Activated CD4-positive, alpha-beta T cell treated with anti-CD3 and anti-CD28 coated beads for 36 hours (primary cell): ENCODE results near the gene CNOT9. TPM values are rescaled to one million over a fixed set of nuclear protein-coding genes. Genes with fewer than 3 reads are reported as not detected.
"Not testable (repeated sequence)": the region's sequence is repeated elsewhere in the genome, so short reads cannot be mapped to it uniquely, and the experiment has no call there.

Experiments
- ATAC-seq: fragments of 200-7000 bp; cut with Tn5 transposase; one replicate; pipeline ENCODE4 v1.10.0; 2021; ENCODE audit warnings: mild to moderate bottlenecking, moderate library complexity
- CTCF ChIA-PET: fragments of 350-600 bp; sonication (Branson Sonifier 250); formaldehyde crosslinking; loops from one replicate; lab custom pipeline; 2021; ENCODE audit warnings: antibody characterized with exemption; lab: Charles Lee
- POLR2A ChIA-PET: fragments of 350-600 bp; sonication (Branson Sonifier 250); formaldehyde crosslinking; loops from one replicate; lab custom pipeline; 2021; ENCODE audit warnings: antibody characterized with exemption, inconsistent platforms; lab: Charles Lee
- DNase-seq: peaks from one replicate; pipeline ENCODE4 v3.0.0-alpha.2; 2020
- H3K27ac Mint-ChIP-seq: one replicate; pipeline ENCODE4 v1.8.0; 2021; ENCODE audit warnings: mixed read lengths
- H3K27me3 Mint-ChIP-seq: one replicate; pipeline ENCODE4 v1.8.0; 2021; ENCODE audit warnings: mixed read lengths
- H3K36me3 Mint-ChIP-seq: one replicate; pipeline ENCODE4 v1.8.0; 2021; ENCODE audit warnings: low read depth, mixed read lengths
- H3K4me1 Mint-ChIP-seq: one replicate; pipeline ENCODE4 v1.8.0; 2021; ENCODE audit warnings: mixed read lengths
- H3K4me3 Mint-ChIP-seq: one replicate; pipeline ENCODE4 v1.8.0; 2021; ENCODE audit warnings: mild to moderate bottlenecking, moderate library complexity, mixed read lengths
- H3K9me3 Mint-ChIP-seq: one replicate; pipeline ENCODE4 v1.8.0; 2021; ENCODE audit warnings: low read depth, mixed read lengths
- intact Hi-C, 2 experiments: fragments of 100-400 bp; cut with DNase I in 1 of 2; cut with micrococcal nuclease in 1 of 2; formaldehyde crosslinking; loops; one replicate each; pipeline versions ENCODE4 v1.14.2 to v1.15.1; 2022 to 2024; cut with DNase I, micrococcal nuclease
- total RNA-seq, 2 experiments: library from RNA; stranded (reverse); gene quantifications; one replicate each; pipeline ENCODE4 v1.2.3, GENCODE V29; 2021

Gene CNOT9, protein sequence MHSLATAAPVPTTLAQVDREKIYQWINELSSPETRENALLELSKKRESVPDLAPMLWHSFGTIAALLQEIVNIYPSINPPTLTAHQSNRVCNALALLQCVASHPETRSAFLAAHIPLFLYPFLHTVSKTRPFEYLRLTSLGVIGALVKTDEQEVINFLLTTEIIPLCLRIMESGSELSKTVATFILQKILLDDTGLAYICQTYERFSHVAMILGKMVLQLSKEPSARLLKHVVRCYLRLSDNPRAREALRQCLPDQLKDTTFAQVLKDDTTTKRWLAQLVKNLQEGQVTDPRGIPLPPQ
- total RNA-seq, result 100 to 1,000 TPM; 100 to 105 TPM

DNA sequence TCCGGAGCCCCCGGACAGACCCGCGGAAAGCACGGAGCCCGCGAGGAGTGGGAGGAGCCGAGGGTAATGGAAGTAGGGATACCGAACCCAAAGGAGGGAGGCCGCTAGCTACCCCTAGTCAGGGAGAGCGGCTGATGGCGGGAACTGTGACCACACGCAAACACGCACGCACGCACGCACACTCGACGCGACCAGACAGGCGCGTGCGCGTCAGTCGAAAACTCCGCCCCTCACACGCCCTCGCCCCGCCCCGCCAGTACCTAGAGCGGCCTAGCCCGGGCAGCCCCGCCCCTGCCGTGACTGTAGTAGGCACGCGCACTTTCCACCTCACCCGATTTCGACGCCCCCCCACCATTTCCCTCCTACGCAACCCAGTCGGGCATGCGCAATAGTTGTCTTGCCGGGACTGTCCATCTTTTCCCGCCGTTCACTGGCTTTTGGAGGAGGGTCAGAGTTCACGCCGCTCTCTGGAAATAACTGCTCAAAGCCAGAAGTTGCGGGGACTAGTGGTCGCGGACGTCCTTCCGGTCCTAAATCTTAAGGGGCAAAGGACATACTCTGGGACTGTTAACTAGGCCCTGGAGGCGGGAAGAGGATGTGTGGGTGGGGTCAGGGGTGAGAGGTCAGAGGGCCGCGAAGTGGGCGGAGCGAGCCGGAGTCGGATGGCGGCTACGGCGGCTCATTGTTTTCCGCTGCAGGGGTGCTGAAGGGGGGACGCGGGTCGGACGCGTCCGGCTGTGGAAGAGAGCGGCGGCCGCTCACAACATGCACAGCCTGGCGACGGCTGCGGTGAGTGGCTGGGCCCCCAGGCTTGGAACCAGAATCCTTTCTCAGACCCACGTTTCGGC, at the start of gene CNOT9, which contains the start of gene USP37:
Gene CNOT9, plus strand, starts transcription at position 650 of the 848 bp plus-strand sequence. Its CDS starts 116 bp downstream, at position 766.
Gene USP37, minus strand, starts transcription at position 162 of the 848 bp plus-strand sequence. CDS start 9,698 bp downstream, outside the sequence.
- Mint-ChIP-seq H3K4me1 (peaks cover 58% of the 10 kb centered on the region), H3K36me3 (peaks cover 67% of the 10 kb centered on the region), H3K27me3 (no peaks in the 10 kb centered on the region), H3K27ac (peak within 1 kb of the TSS; percentile 100), H3K4me3 (peak within 1 kb of the TSS; percentile 96), H3K9me3 (no peaks in the 10 kb centered on the region)
- intact Hi-C loops, result loop anchor here (1.0 to 5.0 kb wide), 23 partner anchors 14 to 974 kb away; partner anchors contain the start of genes AAMP (in 2 of the 2), BCS1L (in 2 of the 2), PNKD (in 2 of the 2) and ZNF142 (in 2 of the 2)
- DNase-seq, result peak; percentile 100
- CTCF ChIA-PET, result interaction anchor here (0.6 to 1.3 kb wide), 3 partner anchors 11 to 725 kb away, joined by 3 to 5 read pairs (median 4); partner anchors contain the start of genes BCS1L and ZNF142
- peak; percentile 92 for ATAC-seq
- POLR2A ChIA-PET, result interaction anchor here (0.5 to 0.6 kb wide), 2 partner anchors 342 to 356 kb away, joined by 4 to 5 read pairs; no protein-coding TSS in a partner anchor

DNA sequence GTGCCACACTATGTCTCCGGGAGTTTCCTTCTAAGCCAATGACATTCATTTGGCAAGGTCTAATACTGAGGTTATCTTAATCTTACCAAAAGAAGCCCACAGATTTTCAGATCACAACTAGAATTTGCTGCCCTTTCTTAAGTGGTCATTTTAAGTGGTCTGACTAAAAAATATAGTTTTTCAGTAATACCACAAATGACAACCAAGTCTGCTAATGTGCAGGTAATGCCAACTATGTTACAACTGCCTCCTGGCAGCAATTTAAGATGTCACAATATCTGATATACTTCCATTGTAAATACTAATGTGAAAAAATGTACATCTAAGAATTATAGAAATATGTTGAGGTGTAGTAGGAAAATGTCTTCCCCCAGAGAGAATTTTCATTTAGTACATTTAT, 49.8 kb upstream of the CNOT9 start:
- ChIA-PET CTCF (no interaction called here), POLR2A (no interaction called here)
- intact Hi-C loops, result loop anchor here in 1 of 2 experiments (5.0 kb wide), 1 partner anchor 48 kb away; the partner anchor contains the start of genes CNOT9 and USP37
- peaks cover 30% of the 10 kb centered on the region for H3K4me1 Mint-ChIP-seq
- no peak for ATAC-seq
- no peak overlapping the region for H3K27ac Mint-ChIP-seq
- H3K4me3 Mint-ChIP-seq, result no peak overlapping the region
- peaks cover 38% of the 10 kb centered on the region for H3K36me3 Mint-ChIP-seq
- DNase-seq, result no peak
- no peaks in the 10 kb centered on the region for H3K27me3 Mint-ChIP-seq
- H3K9me3 Mint-ChIP-seq, result no peaks in the 10 kb centered on the region

DNA sequence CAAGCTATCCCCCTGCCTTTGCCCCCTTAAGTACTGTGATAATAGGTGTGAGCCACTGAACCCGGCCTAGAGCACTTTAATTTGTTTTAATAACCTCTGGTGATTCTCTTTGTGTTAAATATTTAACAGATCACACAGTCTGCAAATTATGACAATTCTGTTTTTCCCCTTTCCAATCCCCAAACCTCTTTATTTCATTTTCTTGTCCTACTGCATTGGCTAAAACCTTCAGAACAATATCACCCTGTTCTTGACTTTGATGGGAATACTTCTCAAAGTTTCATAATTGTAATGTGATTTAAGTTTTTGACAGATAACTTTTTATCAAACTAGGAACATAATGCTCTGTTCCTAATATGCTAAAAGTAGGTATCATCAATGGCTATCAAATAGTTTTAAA, 45.0 kb upstream of the CNOT9 start:
- CTCF ChIA-PET, result no interaction called here

DNA sequence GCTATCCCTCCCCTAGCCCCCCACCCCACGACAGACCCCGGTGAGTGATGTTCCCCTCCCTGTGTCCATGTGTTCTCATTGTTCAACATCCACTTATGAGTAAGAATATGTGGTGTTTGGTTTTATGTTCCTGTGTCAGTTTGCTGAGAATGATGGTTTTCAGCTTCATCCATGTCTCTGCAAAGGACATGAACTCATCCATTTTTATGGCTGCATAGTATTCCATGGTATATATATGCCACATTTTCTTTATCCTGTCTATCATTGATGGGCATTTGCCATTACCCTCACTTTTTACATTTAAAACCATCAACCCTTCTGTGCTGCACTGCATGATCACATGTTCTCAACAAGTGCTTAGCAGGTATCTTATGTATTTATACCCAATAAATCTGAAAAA, 40.2 kb upstream of the CNOT9 start:
- H3K36me3 Mint-ChIP-seq, result peaks cover 78% of the 10 kb centered on the region
- H3K27me3 Mint-ChIP-seq, H3K4me3 Mint-ChIP-seq, H3K27ac Mint-ChIP-seq, DNase-seq, ATAC-seq, POLR2A ChIA-PET, CTCF ChIA-PET, H3K9me3 Mint-ChIP-seq, H3K4me1 Mint-ChIP-seq, intact Hi-C loops: not testable (repeated sequence)

More for the DNA sequence above, 45.0 kb upstream of the CNOT9 start:
- H3K9me3 Mint-ChIP-seq, result no peaks in the 10 kb centered on the region
- no peak overlapping the region for H3K4me3 Mint-ChIP-seq
- H3K27me3 Mint-ChIP-seq, result no peaks in the 10 kb centered on the region
- intact Hi-C loops, result no loop called here
- POLR2A ChIA-PET, result no interaction called here
- H3K36me3 Mint-ChIP-seq, result peaks cover 55% of the 10 kb centered on the region
- DNase-seq (no peak), ATAC-seq (no peak)
- H3K4me1 Mint-ChIP-seq, result peaks cover 9% of the 10 kb centered on the region
- no peak overlapping the region for H3K27ac Mint-ChIP-seq

DNA sequence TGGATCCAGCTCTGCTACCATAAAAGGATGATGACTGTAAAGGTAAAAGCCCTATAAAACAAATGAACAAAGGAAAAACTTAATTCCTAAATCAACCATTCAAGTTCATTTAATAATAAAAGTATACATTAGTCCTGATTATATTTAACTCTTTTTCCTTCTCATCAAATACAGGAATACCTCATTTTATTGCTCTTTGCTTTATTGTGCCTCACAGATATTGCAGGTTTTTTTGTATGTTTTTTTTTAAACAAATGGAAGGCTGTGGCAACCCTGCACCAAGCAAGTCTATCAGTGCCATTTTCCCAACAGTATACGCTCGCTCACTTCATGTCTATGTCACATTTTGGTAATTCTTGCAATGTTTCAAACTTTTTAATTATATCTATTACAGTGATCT, 38.6 kb upstream of the CNOT9 start:
- peaks cover 71% of the 10 kb centered on the region for H3K36me3 Mint-ChIP-seq

DNA sequence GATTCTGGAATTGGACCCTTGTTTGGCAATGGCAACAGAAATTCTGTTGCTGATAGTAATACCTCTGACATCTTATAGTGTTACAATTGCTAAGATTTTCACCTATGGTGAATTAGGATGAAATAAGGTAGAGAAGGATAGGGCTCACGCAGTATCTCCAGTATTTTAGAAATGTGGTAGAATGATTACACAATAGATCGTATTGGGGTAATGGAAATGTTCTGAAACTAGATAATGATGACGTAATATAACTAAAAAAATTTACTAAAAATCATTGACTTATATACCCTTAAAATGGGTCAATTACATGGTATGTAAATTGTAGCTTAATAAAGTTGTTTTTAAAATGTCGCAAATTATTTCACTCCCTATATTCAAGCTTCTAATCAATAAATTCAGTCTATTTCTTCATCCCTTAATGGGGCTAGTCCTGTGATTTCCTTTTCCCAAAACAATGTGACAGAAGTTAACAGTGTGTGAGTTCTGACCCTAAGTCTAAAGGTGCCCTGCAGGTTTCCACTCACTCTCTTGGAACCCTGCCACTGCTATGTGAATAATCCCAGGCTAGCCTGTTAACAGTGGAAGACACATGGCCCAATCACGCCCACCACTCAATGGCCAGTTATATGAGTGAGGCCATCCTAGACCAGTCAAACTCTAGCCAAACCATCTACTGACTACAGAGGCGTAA, 31.7 kb upstream of the CNOT9 start:
- no peak for ATAC-seq
- Mint-ChIP-seq H3K9me3 (no peaks in the 10 kb centered on the region), H3K4me1 (no peaks in the 10 kb centered on the region), H3K27me3 (no peaks in the 10 kb centered on the region), H3K36me3 (peaks cover 55% of the 10 kb centered on the region), H3K4me3 (no peak overlapping the region), H3K27ac (no peak overlapping the region)
- intact Hi-C loops, result no loop called here
- CTCF ChIA-PET, result no interaction called here
- POLR2A ChIA-PET, result no interaction called here
- DNase-seq, result no peak

More for the DNA sequence above, 38.6 kb upstream of the CNOT9 start:
- H3K4me1 Mint-ChIP-seq, result no peaks in the 10 kb centered on the region
- no peak for ATAC-seq
- H3K4me3 Mint-ChIP-seq, result no peak overlapping the region
- no peaks in the 10 kb centered on the region for H3K27me3 Mint-ChIP-seq
- ChIA-PET POLR2A (no interaction called here), CTCF (interaction anchor here (0.9 to 1.1 kb wide), 2 partner anchors 8 to 259 kb away, joined by 3 read pairs; no protein-coding TSS in a partner anchor)
- intact Hi-C loops, result no loop called here
- no peak for DNase-seq
- H3K9me3 Mint-ChIP-seq, result no peaks in the 10 kb centered on the region
- H3K27ac Mint-ChIP-seq, result no peak overlapping the region

DNA sequence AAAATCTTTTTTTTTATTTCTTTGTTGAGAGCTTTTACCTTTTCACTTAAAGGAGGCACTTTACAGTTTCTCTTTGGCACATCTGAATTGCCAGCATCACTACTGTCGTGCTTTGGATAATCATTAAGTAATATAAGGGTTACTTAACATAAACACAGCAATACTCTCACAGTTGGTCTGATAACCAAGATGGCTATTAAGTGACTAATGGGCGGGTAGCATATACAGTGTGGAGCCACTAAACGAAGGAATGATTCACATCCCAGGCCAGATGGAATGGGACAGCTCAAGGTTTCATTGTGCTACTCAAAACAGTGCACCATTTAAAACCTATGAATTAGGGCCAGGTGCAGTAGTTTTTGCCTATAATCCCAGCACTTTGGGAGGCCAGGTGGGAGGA, 28.6 kb upstream of the CNOT9 start:
- H3K27ac Mint-ChIP-seq, result no peak overlapping the region
- no peaks in the 10 kb centered on the region for H3K27me3 Mint-ChIP-seq
- ATAC-seq (no peak), DNase-seq (no peak)
- peaks cover 52% of the 10 kb centered on the region for H3K36me3 Mint-ChIP-seq
- CTCF ChIA-PET, result no interaction called here
- H3K4me1 Mint-ChIP-seq, result no peaks in the 10 kb centered on the region
- H3K4me3 Mint-ChIP-seq, result no peak overlapping the region
- POLR2A ChIA-PET, result no interaction called here
- no peaks in the 10 kb centered on the region for H3K9me3 Mint-ChIP-seq
- intact Hi-C loops, result no loop called here

DNA sequence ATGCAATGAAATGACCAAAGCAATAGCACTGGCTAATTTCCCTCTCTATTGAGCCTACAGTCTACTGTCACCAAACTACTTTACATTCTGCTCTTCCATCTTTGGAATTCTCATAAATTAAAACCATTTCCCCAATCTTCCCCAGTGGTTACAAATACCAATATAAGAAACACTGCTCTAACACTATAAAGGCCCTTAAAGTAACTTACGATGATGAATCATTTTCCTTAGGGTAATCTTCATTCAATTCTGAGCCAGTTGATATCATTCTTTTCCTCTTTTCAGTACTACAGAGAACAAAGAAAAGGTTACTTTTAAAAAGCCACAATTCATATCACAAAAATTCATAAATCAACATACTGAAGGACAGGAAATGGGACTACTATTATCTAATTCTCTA, 22.6 kb upstream of the CNOT9 start:
- ATAC-seq (no peak), DNase-seq (no peak)
- H3K27me3 Mint-ChIP-seq, result no peaks in the 10 kb centered on the region
- H3K27ac Mint-ChIP-seq, result no peak overlapping the region
- H3K36me3 Mint-ChIP-seq, result peaks cover 59% of the 10 kb centered on the region
- H3K4me3 Mint-ChIP-seq, result no peak overlapping the region
- ChIA-PET POLR2A (no interaction called here), CTCF (no interaction called here)
- intact Hi-C loops, result no loop called here
- no peaks in the 10 kb centered on the region for H3K9me3 Mint-ChIP-seq
- H3K4me1 Mint-ChIP-seq, result peaks cover 2% of the 10 kb centered on the region

DNA sequence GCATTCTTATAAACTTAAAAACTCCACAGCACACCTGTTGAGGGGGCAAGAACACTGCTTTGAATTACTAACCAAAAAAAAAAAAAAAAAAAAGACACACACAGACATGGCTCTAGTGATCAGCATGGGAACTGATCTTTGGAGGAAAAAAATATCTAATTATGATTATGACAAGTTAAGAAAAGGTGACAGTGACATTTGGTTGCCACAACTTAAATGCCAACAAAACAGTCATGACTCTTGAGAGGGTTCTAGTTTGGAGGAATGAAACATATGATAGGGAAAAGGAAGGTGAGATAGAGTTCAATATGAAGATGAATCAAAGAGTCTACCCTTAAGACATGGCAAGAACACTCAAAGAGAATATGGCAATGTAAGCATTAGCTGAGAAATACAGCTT, 21.1 kb upstream of the CNOT9 start:
- no peaks in the 10 kb centered on the region for H3K9me3 Mint-ChIP-seq
- H3K4me1 Mint-ChIP-seq, result peaks cover 2% of the 10 kb centered on the region
- H3K27ac Mint-ChIP-seq, result no peak overlapping the region
- CTCF ChIA-PET, result interaction anchor here (0.7 kb wide), 1 partner anchor 9 kb away, joined by 3 read pairs; no protein-coding TSS in a partner anchor
- H3K36me3 Mint-ChIP-seq, result peaks cover 59% of the 10 kb centered on the region
- ATAC-seq (peak; percentile 36), DNase-seq (no peak)
- POLR2A ChIA-PET, result no interaction called here
- H3K4me3 Mint-ChIP-seq, result no peak overlapping the region
- no peaks in the 10 kb centered on the region for H3K27me3 Mint-ChIP-seq
- intact Hi-C loops, result no loop called here

DNA sequence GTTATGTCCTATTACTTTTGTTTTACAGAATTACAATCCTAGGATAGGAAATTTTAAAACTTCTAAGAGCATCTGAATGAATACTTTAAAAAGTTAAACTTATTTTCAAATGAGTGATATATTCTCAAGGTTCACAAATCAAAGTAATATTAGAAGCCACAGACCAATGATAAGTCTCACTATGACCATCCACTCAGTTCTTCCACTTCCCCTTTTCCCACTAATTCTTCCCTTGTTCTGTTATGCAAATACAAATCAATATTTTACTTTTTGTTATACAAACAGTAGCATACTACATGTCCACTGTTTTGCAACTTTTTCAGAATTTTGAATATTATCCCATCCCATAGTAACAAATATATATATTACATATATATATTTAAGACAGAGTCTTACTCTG, 20.7 kb upstream of the CNOT9 start:
- H3K36me3 Mint-ChIP-seq, result peaks cover 58% of the 10 kb centered on the region
- H3K9me3 Mint-ChIP-seq, result no peaks in the 10 kb centered on the region
- H3K4me3 Mint-ChIP-seq, result no peak overlapping the region
- no peak for ATAC-seq
- intact Hi-C loops, result no loop called here
- POLR2A ChIA-PET, result no interaction called here
- H3K27me3 Mint-ChIP-seq, result no peaks in the 10 kb centered on the region
- H3K27ac Mint-ChIP-seq, result no peak overlapping the region
- no peak for DNase-seq
- CTCF ChIA-PET, result interaction anchor here (0.7 kb wide), 1 partner anchor 9 kb away, joined by 3 read pairs; no protein-coding TSS in a partner anchor
- H3K4me1 Mint-ChIP-seq, result peaks cover 2% of the 10 kb centered on the region

DNA sequence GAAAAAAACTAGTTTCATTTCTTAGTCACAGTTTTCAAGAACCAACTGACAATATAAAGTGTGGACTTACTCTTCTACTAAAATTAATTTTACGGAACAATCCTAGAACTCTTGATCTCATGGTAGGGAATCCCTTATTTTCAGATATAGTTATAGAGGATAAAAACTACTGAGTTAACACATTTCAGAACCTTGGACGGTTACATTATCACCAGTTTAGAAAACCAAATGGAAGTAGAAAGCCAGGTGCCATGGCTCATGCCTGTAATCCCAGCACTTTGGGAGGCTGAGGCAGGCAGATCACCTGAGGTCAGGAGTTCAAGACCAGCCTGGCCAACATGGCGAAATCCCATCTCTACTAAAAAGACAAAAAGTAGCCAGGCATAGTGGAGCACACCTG, 14.4 kb upstream of the CNOT9 start:
- peaks cover 59% of the 10 kb centered on the region for H3K36me3 Mint-ChIP-seq
- POLR2A ChIA-PET, H3K4me3 Mint-ChIP-seq, H3K27ac Mint-ChIP-seq, ATAC-seq, H3K27me3 Mint-ChIP-seq, DNase-seq, CTCF ChIA-PET, H3K9me3 Mint-ChIP-seq, H3K4me1 Mint-ChIP-seq: not testable (repeated sequence)
- intact Hi-C loops, result loop anchor here in 1 of 2 experiments (5.0 kb wide), 1 partner anchor 72 kb away; no protein-coding TSS in a partner anchor
